ENCODE results near the gene CD300LB.
"Not testable (repeated sequence)": the region's sequence is repeated elsewhere in the genome, so short reads cannot be mapped to it uniquely, and the experiment has no call there.

CD300LB gene

GRCh38 chr17:74524653-74525464, 6.4 kb downstream of the CD300LB start:
- H3K27ac ChIP-seq: no peak overlapping the region
- no peak for TF ChIP-seq ZFX (IDR thresholded peaks at IDR 0.05)
- no peak for TF ChIP-seq CTCF (conservative IDR thresholded peaks at IDR 0.05)

GRCh38 chr17:74523308-74523707, 8.0 kb downstream of the CD300LB start:
- H3K27ac ChIP-seq: no peak overlapping the region
- TF ChIP-seq CTCF (conservative IDR thresholded peaks at IDR 0.05) (no peak), ZFX (IDR thresholded peaks at IDR 0.05) (no peak)

- H3K27ac ChIP-seq: no peak overlapping the region
These were observed 8.7 kb downstream of the CD300LB start for GRCh38 chr17:74522381-74523105.

GRCh38 chr17:74521701-74522201, 9.5 kb downstream of the CD300LB start:
- no peak overlapping the region for H3K27ac ChIP-seq
- TF ChIP-seq ZFX (IDR thresholded peaks at IDR 0.05): no peak

More at GRCh38 chr17:74522381-74523105, 8.7 kb downstream of the CD300LB start:
- TF ChIP-seq ZFX (IDR thresholded peaks at IDR 0.05) (no peak), CTCF (conservative IDR thresholded peaks at IDR 0.05) (no peak)

GRCh38 chr17:74520790-74521480, 10.3 kb downstream of the CD300LB start:
- no peak overlapping the region for H3K27ac ChIP-seq
- no peak for TF ChIP-seq ZFX (IDR thresholded peaks at IDR 0.05)
- TF ChIP-seq CTCF (conservative IDR thresholded peaks at IDR 0.05): no peak

GRCh38 chr17:74520016-74520434, 11.2 kb downstream of the CD300LB start:
- H3K27ac ChIP-seq: no peak overlapping the region
- TF ChIP-seq CTCF (conservative IDR thresholded peaks at IDR 0.05) (no peak), ZFX (IDR thresholded peaks at IDR 0.05) (no peak)

GRCh38 chr17:74518413-74518981, 12.8 kb downstream of the CD300LB start:
- H3K27ac ChIP-seq: not testable (repeated sequence)
